ENCODE results near the gene FPR1.

The FPR1 gene

GRCh38 chr19:51733742-51734522 lies 17.7 kb downstream of the FPR1 start:
- DNase-seq, result no peak

DNA sequence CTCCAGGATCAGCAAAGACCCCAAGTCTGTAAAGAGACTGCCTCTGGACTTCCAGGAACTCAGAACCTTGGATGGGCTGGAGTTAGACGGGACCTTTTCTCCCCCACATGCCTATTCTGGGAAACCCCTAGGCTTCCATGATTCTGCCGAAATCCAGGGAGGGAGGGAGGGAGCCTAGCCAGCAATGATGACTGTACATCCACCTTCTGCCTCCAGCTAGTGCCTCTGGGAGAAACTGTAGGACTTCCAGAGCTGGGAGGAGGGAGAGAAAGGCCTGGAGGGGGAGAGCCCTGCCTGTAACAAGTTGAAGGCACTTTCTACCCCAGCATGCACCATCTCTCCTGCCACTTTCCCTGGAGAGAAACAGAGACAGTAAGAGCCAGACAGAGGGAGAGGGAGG lies 21.9 kb downstream of the FPR1 start:
- DNase-seq, result no peak

- DNase-seq, result no peak
Measured at GRCh38 chr19:51727349-51727880, 24.3 kb downstream of the FPR1 start.

GRCh38 chr19:51726049-51726448 lies 25.6 kb downstream of the FPR1 start:
- no peak for DNase-seq

GRCh38 chr19:51724543-51724942 lies 27.1 kb downstream of the FPR1 start:
- DNase-seq, result no peak

DNA sequence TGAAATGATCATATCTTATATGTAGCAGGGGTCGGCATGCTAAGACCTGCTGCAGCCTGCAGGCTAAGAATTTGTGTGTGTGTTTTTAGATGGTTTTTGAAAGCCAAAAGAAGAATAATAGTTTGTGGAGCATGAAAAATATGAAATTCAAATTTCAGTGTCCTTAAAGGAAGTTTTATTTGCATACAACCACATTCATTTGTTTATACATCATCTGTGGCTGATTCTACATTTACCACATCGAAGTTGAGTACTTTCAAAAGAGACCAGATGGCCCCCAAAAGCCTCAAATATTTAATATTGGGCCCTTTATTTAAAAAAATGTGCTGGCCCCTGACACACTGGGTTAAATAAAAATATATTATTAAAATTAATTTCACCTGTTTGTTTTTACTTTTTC lies 29.2 kb downstream of the FPR1 start:
- DNase-seq, result no peak

DNA sequence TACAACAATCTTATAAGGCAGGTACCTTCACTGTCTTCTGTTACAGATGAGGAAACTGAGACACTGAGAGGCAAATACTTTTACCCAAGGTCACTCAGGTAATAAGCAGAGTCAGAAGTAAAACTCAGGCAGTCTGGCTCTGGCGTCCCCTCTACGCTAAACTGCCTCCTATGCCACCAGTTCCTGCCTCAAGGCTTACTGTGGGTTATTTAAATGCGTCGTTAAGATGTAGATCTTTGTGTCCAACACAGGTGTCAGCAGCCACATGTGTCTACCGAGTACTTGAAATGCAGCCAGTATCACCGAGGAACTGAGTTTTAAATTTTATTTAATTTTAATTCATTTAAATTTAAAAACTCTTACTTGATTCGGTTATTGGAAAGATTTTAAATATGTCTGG lies 29.8 kb downstream of the FPR1 start:
- DNase-seq, result no peak

DNA sequence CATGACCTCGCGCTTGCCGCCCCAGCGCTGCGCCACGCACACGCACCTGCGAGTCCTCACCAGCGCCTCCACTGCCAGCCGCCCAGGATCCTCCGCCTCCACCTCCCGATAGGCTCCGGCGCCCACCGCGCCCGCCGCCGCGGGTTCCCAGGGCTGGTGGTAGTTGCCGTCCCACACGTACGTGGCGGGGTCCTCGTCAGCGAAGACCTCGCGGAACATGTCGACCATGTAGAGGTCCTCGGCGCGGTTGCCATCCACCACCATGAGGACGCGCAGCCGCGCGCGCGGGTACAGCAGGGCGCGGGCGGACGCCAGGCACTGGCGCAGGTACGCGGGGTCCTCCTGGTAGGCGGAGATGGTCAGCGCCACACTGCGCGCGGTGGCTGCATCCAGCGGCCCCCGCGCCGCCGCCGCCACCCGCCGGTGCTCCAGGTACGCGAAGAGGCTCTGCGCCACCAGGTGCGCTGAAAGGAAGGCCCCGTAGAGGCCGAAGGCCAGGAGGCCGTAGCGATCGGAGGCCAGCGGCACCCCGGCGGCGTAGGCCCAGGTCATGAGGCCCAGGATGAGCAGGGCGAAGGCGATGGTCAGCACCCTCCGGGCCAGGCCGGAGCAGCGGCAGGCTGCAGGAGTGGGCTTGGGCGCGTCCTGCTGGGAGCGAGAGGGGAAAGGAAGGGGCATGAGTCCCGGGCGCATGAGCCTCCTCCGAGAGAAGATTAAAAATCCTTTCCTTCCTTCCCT lies 32.3 kb downstream of the FPR1 start:
- DNase-seq, result no peak

DNA sequence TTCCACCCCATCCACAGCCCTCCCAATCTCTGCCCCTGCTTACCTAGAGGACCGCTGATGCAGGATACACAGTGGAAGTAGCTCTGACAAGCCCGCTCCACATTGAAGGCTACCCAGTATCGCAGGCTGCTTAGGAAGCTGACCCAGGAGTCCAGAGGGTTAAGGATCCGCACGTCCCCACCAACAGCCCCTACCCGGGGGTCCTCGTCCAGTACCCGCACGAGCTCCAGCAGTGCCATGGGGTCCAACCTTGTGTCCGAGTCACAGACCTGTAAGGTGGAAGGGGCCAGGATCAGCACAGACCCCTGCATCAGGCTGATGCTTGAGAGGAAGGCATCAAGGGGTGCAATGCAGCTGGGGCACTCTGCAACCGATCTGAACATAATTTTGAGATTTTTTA lies 34.8 kb downstream of the FPR1 start:
- DNase-seq, result no peak

- no peak for DNase-seq
Measured at GRCh38 chr19:51715850-51716249, 35.8 kb downstream of the FPR1 start.

GRCh38 chr19:51714848-51715247 lies 36.8 kb downstream of the FPR1 start:
- no peak for DNase-seq

DNA sequence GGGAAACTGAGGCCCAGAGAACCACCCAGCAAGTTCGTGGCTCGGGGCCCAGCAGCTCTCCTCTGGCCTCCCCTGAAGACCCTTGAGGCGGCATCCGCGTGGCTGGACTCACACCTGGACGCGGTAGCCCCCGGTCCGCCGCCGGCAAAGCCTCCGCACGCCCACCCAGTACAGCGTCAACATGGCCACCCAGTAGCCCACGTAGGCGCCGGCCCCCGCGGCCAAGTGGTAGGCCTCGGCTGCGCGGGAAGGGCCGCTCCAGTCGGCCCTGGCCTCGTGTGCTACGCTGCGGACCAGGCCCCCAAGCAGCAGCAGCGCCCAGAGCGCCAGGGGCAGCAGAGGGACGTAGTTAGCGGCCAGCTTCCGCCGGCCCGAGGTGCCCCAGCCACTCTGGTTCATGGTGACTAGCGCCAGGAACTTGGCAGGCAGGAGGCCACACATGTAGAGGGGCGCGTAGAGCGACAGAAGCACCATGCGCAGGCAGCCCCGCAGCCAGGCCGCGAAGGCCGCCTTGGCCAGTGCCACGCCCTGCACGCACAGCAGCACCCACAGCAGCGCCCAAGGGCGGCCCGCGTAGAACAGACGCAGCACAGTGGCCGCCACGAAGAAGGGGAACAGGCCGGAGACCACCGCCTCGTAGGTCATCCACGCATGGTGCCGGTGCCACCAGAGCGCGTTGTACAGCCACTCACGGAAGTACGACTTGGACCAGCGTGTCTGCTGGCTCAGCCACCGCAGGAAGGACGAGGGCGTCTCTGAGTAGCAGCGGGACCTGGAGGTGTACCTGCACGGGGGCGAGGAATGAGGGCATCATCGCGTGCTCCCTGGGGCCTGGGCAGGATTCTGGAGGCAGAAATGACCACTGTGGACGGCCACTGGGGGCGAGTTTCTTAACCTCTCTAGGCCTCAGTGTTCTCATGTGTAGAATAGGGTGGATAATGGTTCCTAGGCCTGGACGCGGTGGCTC lies 38.1 kb downstream of the FPR1 start:
- no peak for DNase-seq

DNA sequence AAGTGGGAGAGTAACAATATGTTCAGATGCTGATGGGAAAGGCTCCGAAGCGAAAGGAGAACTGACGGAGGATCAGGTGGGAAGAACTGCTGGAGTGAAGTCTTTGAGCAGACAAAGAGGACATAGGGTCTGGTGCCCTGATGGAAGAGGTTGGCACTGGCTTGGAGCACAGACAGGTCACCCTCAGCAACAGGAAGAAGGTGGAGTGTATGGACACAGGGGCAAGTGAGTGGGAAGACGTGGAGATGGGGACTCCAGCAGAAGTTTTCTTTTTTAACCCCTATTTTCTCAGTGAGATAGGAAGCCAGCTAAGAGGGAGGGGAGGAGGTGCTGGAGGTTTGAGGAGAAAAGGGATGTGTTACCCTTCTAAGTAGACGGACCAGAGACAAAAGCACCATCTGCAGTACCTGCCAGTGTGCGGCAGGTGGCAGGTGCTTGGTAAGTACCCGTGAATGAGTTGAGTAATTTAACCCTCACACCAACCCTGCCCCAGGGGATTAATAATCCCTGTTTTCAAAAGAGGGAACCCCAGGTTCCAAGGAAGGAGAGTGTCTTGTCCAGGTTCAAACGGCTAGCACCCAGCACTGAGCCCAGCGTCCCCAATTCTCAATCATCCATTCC lies 39.1 kb downstream of the FPR1 start:
- DNase-seq, result no peak

- no peak for DNase-seq
Measured at GRCh38 chr19:51711702-51712101, 40.0 kb downstream of the FPR1 start.

DNA sequence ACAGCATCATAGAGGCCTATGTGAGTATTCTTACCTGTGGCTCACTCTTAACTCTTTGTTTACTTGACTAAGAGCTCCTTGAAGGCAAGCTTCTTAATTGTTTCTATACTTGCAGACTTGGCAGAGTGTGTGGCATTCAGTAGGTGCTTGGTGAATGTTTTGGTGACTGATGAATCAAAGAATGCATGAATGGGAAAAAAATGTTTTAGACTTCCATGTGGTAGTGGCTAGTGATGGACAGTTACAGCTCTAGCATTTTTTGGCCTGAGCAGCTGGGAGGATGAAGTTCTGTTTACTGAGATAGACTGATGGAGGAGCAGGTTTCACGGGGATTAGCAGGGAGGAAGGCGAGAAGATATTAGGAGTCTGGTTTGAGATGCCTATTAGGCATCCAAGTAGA lies 41.5 kb downstream of the FPR1 start:
- DNase-seq, result no peak

DNA sequence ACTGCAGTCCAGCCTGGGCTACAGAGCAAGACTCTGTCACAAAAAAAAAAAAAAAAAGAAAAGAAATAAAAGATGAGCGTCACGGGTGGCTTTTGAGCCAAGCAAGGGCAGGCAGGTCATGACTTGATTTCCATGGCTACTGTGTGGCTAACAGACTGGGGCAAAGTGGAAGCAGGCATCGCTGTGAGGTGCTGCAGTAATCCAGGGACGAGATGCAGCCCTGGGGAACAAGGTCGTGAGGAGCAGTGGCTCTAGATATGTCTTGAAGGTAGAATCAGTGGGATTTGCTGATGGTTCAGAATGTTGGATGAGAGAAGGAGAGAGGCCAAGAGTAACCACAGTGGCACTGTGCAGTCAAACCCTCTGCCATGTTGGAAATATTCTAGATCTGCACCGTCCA lies 42.1 kb downstream of the FPR1 start:
- DNase-seq, result no peak

GRCh38 chr19:51708811-51709210 lies 42.9 kb downstream of the FPR1 start:
- no peak for DNase-seq

DNA sequence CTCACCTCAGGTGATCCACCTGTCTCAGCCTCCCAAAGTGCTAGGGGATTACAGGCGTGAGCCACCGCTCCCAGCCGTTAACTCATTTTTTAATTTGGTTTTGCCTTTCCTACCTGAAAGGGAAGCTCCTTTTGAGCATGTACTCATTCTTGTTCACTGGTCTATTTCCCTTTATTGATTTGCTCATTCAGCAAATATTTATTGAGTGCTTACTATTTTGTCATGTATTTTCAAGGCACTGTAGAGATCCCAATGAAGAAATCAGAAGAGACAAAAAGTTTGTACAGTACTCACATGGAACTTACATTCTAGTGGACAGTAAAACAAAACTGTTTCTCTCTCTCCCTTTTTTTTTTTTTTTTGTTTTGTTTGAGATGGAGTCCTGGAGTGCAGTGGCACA lies 44.8 kb downstream of the FPR1 start:
- DNase-seq, result no peak

DNA sequence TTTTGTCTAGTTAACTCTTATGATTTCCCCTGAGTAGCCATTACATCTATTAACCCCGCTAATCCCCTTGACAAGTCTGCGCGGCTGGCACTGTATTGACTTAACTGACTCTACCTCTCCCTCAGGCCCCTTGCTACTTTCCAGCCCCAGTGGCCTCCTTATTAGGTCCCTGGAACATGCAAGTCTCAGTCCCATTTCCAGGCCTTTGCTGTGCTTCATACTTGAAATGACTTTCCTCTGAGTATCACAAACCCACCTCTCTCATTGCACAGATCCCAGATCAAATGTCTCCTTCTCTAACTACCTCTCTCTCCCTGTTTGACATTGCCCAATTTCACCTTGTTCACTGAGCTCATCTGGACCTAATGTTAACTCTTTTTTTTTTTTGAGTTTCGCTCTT lies 45.4 kb downstream of the FPR1 start:
- no peak for DNase-seq

GRCh38 chr19:51704626-51705025 lies 47.1 kb downstream of the FPR1 start:
- DNase-seq, result no peak

DNA sequence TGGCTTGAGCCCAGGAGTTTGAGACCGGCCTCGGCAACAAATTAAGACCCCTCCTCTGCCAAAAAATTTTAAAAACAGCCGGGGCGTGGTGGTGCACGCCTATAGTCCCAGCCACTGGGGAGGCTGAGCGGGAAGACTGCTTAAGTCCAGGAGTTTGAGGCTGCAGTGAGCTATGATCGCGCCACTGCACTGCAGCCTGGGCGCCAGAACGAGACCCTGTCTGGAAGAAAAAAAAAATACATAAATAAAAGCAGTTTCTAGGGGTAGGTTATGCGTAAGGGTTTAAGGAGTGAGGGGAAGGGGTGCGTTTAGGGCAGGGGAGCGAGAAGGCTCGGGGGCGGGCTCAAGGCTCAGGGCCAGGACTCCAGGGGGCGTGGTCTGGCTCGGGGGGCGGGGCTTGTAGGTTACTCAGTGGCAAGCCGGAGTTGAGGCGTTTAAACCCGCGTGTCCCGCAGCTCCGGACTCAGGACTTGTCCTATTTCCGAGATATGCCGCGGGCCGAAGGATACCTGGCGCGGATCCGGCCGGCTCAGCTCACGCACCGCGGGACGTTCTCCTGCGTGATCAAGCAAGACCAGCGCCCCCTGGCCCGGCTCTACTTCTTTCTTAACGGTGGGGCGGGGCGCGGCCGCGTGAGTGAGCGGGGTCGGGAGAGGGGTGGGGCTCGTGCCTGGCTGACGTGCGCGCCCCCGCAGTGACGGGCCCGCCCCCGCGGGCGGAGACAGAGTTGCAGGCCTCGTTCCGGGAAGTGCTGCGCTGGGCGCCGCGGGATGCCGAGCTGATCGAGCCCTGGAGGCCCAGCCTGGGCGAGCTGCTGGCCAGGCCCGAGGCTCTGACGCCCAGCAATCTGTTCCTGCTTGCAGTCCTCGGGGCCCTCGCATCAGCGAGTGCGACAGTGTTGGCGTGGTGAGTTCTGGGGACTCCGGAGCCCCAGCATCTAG lies 47.8 kb downstream of the FPR1 start:
- DNase-seq, result peak; percentile 97
